ENCODE measurements around the gene C17orf114.

Gene C17orf114

DNA sequence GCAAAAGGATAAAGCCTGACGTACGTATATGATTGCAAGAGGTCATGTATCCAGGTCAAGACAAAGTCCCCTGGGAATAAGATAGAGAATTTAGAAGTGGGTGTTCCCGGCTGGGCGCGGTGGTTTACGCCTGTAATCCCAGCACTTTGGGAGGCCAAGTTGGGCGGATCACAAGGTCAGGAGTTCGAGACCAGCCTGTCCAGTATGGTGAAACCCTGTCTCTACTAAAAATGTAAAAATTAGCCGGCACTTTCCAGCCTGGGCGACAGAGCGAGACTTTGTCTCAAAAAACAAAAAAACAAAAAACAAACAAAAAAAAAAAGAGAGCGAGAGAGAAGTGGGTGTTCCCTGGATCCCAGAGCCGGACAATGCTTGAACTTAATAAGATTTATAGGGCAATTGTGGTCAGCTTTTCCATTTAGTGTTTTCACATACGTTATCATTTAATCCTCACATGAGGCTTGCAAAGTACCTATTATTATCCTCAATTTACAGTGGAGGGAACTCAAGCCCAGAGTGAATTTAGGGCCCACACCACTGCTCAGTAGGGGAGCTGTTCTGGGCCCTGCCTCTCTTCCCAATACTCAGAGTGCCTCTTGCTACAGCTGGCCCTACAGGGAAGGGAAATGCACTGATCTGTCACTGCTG is 13.8 kb downstream of the C17orf114 start:
- no peak for DNase-seq (ENCODE audit: low read depth in 2 of 2, low spot score in 1 of 2)

DNA sequence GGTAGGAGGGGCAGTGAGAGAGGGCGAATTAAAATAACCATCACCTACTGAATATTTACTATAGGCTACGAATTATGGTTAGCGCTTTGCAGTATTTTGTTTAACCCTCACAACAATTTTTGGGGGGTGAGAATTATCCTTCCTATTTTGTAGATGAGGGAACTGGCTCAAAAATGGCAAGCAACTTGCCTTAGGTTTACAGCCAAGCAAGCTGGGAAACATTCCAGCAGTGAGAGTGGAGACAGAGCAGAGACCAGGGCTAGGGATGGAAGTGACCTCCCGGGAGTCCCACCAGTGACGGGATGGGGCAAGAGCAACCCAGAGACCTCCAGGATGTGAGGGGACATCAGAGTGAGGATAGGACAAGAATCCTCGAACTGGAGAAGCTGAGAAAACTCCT is 15.6 kb downstream of the C17orf114 start:
- DNase-seq (ENCODE audit: low read depth in 2 of 2, low spot score in 1 of 2) = no peak

GRCh38 chr17:4786106-4786511 is 16.0 kb downstream of the C17orf114 start, which contains the start of gene VMO1:
Gene VMO1, minus strand, starts transcription at chr17:4786364. Its CDS starts 12 bp downstream, at chr17:4786352.
- no peak for DNase-seq (ENCODE audit: low read depth in 2 of 2, low spot score in 1 of 2)

DNA sequence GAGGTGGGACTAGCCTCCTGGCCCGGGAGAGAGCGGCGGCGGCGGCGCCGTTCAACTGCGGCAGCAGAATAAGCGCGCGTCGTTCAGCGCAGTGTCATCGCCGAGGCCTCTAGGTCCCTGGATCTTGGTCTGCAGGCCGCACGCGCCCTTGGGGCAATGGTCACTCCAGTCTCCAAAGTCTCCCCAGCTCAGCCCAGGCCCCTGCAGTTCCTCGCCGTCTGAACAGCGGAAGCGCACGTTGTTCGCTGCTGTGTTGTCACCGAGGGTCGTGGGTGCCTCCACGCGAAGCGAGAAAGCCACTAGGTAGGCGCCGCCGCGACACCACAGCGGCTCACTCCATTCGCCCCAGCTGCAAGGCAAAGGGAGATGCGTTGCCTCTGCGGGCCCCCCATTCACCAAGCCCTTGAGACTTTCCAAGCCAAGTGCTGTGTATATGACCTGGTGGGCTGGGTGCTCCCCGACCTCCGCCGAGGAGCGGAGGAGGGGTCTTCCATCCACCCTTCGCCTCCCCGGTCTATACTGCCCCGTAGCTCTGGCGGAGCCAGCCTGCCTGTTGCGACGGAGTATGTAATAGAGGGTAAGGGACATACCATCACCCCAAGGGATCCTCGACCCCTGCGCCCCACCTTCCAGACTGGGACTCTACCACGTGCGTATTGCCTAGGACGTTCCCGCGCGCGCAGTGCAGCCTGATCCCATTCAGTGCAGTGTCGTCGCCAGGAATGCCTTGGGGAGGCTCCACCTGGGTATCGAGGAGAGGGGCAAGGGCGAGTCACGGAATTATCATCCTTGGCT is 16.6 kb downstream of the C17orf114 start:
- DNase-seq (ENCODE audit: low read depth in 2 of 2, low spot score in 1 of 2) = no peak

GRCh38 chr17:4782652-4783051 is 19.5 kb downstream of the C17orf114 start:
- no peak for DNase-seq (ENCODE audit: low read depth in 2 of 2, low spot score in 1 of 2)

DNA sequence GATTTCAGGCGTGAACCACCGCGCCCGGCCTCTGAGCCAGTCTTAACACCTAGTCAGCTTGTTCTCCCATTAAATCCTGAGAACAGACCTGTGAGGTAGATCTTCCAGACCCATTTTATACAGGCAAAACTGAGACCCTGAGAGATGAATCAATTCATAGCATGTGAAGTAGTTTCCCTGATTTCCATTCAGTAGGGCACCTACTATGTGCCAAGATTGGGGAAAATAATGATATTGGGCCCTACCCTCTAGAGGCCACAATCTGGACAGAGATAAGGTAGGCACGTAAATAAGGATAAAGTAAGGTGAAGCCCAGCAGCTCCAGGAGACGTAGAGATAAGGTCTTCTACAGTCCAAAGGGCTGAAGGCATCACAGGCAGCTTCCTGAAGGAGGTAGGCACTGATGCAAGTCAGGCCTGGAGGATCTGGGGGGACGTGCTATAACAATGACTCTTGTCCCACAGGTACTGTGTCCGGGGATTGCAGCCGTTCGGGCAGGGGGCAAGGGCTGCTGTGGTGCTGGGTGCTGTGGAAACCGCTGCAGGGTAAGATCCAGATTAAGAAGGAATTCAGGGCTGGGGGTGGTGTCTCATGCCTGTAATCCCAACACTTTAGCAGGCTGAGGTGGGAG is 21.7 kb downstream of the C17orf114 start:
- no peak for DNase-seq (ENCODE audit: low read depth in 2 of 2, low spot score in 1 of 2)

GRCh38 chr17:4777969-4778760 is 24.0 kb downstream of the C17orf114 start:
- no peak for DNase-seq (ENCODE audit: low read depth in 2 of 2, low spot score in 1 of 2)

DNA sequence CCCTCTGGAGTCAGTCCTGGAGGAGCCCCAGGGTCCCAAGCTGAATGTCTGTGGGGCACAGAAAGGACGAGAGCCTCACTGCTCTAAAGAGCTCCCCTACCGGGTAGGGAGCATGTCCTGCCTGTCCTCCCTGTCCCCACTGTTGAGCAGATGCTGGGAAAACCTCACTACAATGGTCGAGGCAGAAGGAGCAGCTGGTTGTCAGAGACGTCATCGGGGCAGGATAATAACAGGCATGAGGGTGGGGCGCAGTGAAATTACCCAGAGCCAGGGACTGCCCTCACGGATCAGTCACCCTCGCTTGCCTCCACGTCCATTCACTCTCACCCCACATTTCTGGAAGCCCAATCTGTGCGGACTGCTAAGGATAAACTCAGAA is 29.9 kb downstream of the C17orf114 start:
- DNase-seq (ENCODE audit: low read depth in 2 of 2, low spot score in 1 of 2) = no peak

- no peak for DNase-seq (ENCODE audit: low read depth in 2 of 2, low spot score in 1 of 2)
These were observed 30.5 kb downstream of the C17orf114 start, which contains the start of gene TM4SF5 for GRCh38 chr17:4771519-4772234. Gene TM4SF5, plus strand, starts transcription at chr17:4771886. Its CDS starts 37 bp downstream, at chr17:4771923.

DNA sequence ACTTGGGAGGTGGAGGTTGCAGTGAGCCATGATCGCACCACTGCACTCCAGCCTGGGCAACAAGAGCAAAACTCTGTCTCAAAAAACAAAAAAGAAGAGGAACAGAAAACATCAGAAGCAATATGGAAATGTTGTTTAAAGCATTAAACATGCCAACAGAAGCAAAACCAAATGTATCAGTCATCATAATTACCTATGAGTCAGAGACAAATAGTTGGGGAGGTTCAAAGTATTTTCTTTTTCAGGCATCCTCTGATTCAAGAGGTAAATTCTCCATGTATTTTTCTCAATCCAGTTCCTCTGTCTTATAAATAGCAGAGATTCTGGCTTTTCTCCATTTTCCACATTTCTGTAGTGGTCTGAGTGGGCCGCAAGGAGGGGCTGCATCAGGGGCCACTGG is 32.5 kb downstream of the C17orf114 start:
- DNase-seq (ENCODE audit: low read depth in 2 of 2, low spot score in 1 of 2) = no peak

DNA sequence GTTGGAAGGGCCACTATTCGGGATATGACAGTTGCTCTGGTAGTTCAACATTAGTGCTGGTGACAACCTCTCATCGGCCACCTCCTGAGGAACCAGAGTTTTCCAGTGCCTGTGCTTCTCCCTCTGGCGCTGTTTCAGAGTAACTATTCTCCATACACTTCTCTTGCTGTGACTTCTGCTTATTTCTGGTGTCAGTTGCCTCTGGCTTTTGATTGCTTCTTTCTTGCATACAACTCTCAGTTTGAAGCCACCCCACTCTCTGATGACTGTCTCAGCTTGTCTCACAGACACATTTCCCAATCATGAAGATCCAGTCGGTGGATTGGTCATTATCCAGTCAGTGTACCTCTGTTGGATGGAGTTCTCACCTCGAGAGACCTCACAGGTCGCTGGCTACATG is 33.8 kb downstream of the C17orf114 start:
- no peak for DNase-seq (ENCODE audit: low read depth in 2 of 2, low spot score in 1 of 2)

DNA sequence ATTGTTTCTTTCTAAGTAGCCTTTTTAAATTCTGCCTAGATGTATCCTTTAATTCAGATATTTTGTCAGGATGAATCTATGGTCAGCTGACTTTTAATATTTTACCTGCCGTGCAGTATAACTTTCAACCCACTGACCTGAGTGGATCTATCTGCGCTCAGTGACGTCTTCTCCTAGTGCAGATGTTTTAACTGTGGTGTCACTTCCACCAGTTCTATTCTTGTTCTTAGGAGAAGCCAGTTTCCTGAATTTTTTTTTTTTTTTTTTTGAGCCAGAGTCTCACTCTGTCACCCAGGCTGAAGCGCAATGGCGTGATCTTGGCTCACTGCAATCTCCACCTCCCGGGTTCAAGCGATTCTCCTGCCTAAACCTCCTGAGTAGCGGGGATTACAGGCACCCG is 35.4 kb downstream of the C17orf114 start:
- no peak for DNase-seq (ENCODE audit: low read depth in 2 of 2, low spot score in 1 of 2)

DNA sequence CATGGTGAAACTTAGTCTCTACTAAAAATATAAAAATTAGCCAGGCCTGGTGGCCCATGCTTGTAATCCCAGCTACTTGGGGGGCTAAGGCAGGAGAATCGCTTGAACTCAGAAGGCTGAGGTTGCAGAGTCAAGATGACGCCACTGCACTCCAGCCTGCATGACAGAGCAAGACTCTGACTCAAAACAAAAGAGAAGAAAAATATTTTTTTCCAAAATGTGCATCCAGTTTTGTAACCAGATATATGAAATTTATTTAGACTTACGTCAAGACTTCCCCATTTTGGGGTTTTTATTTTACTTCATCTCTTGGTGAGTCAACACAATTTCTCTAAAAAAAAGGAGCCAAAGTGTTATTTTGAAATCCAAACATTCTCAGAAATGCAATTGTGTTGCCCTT is 35.9 kb downstream of the C17orf114 start:
- DNase-seq (ENCODE audit: low read depth in 2 of 2, low spot score in 1 of 2) = no peak

DNA sequence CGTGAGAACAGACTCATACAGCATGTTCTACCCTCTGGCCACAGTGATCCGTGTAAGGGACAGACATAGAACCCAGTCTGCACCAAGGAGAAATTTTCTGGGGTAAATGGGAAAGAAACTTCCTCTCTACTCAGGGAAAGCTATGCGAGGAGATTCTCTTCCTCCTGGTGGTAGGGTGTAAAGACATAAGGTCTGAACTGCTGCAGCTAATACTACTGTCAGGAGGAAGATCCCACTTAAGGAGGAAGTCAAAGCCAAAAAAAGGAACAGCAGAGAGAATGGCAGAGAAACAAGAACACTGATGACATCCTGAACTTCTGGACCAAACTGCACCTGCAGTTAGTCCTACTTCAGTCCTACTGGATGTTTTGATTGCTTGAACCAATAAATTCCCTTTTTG is 37.5 kb downstream of the C17orf114 start:
- no peak for DNase-seq (ENCODE audit: low read depth in 2 of 2, low spot score in 1 of 2)

GRCh38 chr17:4759776-4760236 is 42.3 kb downstream of the C17orf114 start:
- no peak for DNase-seq (ENCODE audit: low read depth in 2 of 2, low spot score in 1 of 2)

GRCh38 chr17:4753392-4753791 is 48.7 kb downstream of the C17orf114 start:
- DNase-seq (ENCODE audit: low read depth in 2 of 2, low spot score in 1 of 2) = no peak

- no peak for DNase-seq (ENCODE audit: low read depth in 2 of 2, low spot score in 1 of 2)
These were observed 50.2 kb downstream of the C17orf114 start for GRCh38 chr17:4751932-4752331.
